ENCODE results near the gene PSORS1C2. TPM values are rescaled to one million over a fixed set of nuclear protein-coding genes. Genes with fewer than 3 reads are reported as not detected.

PSORS1C2 gene
- total RNA-seq, 3 donors from 2014 or later, result not detected

- peaks cover 0 to 4% of the 10 kb centered on the region in 2 donors for H3K4me1 ChIP-seq
- TF ChIP-seq POLR2AphosphoS5 (IDR thresholded peaks at IDR 0.05) (no peak), CTCF (IDR thresholded peaks at IDR 0.05) (no peak), POLR2A (IDR thresholded peaks at IDR 0.05) (no peak)
- no peak overlapping the region for H3K4me3 ChIP-seq
- no peaks in the 10 kb centered on the region for H3K36me3 ChIP-seq
- intact Hi-C loops (cut with DNase I; ENCODE audit: low total_unique reads), result no loop called here
- no peak for DNase-seq (ENCODE audit: low spot score in 2 of 2)
- no peak overlapping the region for H3K27ac ChIP-seq
- no peaks in the 10 kb centered on the region for H3K9me3 ChIP-seq
- no peaks in the 10 kb centered on the region for H3K27me3 ChIP-seq
Observed at GRCh38 chr6:31090275-31090972, 48.4 kb downstream of the PSORS1C2 start.

Other genes starting within 250 kb of the PSORS1C2 start
- 10 to 100 TPM; 10.4 to 13.4 (median 11.1) TPM for gene GTF2H4, start 230.9 kb downstream of the PSORS1C2 start, total RNA-seq
- gene VARS2, start 224.8 kb downstream of the PSORS1C2 start, total RNA-seq, result 10 to 100 TPM; 15.7 to 19.2 (median 16.8) TPM
- gene SFTA2, start 206.9 kb downstream of the PSORS1C2 start, total RNA-seq, result not detected
- gene MUCL3, start 198.1 kb downstream of the PSORS1C2 start, total RNA-seq, result not detected
- gene MUC21, start 155.3 kb downstream of the PSORS1C2 start, total RNA-seq, result not detected
- not detected for gene MUC22, start 128.6 kb downstream of the PSORS1C2 start, total RNA-seq
- gene C6orf15, start 26.5 kb downstream of the PSORS1C2 start, total RNA-seq, result under 1 TPM in 1 of 3 donors, not detected in 2; 0.59 TPM
- 1 to 10 TPM in 2 of 3 donors, under 1 TPM in 1; 0.48 to 2.0 (median 1.9) TPM for gene PSORS1C1, start 24.3 kb downstream of the PSORS1C2 start, total RNA-seq
- under 1 TPM in 1 of 3 donors, not detected in 2; 0.59 TPM for gene CDSN, start 18.6 kb downstream of the PSORS1C2 start, total RNA-seq
- 10 to 100 TPM; 10.9 to 17.1 (median 17.0) TPM for gene CCHCR1, start 18.7 kb upstream of the PSORS1C2 start, total RNA-seq
- gene TCF19, start 19.5 kb upstream of the PSORS1C2 start, total RNA-seq, result 1 to 10 TPM; 2.3 to 8.5 (median 6.1) TPM
- 1 to 10 TPM in 1 of 3 donors, under 1 TPM in 2; 0.64 to 4.5 (median 0.98) TPM for gene POU5F1, start 31.6 kb upstream of the PSORS1C2 start, total RNA-seq
- gene HLA-C, start 133.0 kb upstream of the PSORS1C2 start, total RNA-seq, result 100 to 1,000 TPM; 206 to 546 (median 359) TPM
- 100 to 1,000 TPM; 532 to 813 (median 727) TPM for gene HLA-B, start 218.1 kb upstream of the PSORS1C2 start, total RNA-seq

Data from breast epithelium (tissue), 4 donors.